Measurements from ENCODE around the gene COL28A1.

COL28A1 gene

GRCh38 chr7:7317850-7318249 lies 217.8 kb downstream of the COL28A1 start:
- FAIRE-seq (no peak), DNase-seq (ENCODE audit: insufficient read length) (no peak)
- TF ChIP-seq POLR2A (IDR thresholded peaks at IDR 0.05; ENCODE audit: low read depth, low read length) (no peak), POLR2AphosphoS5 (IDR thresholded peaks at IDR 0.05; ENCODE audit: low read depth, low read length) (no peak), TAF1 (IDR thresholded peaks at IDR 0.05; ENCODE audit: borderline replicate concordance, low read depth, low read length) (no peak)

GRCh38 chr7:7315851-7316250 lies 219.8 kb downstream of the COL28A1 start:
- TF ChIP-seq POLR2A (IDR thresholded peaks at IDR 0.05; ENCODE audit: low read depth, low read length): no peak
- no peak for TF ChIP-seq TAF1 (IDR thresholded peaks at IDR 0.05; ENCODE audit: borderline replicate concordance, low read depth, low read length)
- no peak for TF ChIP-seq POLR2AphosphoS5 (IDR thresholded peaks at IDR 0.05; ENCODE audit: low read depth, low read length)
- DNase-seq (ENCODE audit: insufficient read length) (no peak), FAIRE-seq (no peak)

- DNase-seq (ENCODE audit: insufficient read length) (no peak), FAIRE-seq (no peak)
- TF ChIP-seq TAF1 (IDR thresholded peaks at IDR 0.05; ENCODE audit: borderline replicate concordance, low read depth, low read length): no peak
- no peak for TF ChIP-seq POLR2A (IDR thresholded peaks at IDR 0.05; ENCODE audit: low read depth, low read length)
- no peak for TF ChIP-seq POLR2AphosphoS5 (IDR thresholded peaks at IDR 0.05; ENCODE audit: low read depth, low read length)
Observed at GRCh38 chr7:7312323-7312722, 223.3 kb downstream of the COL28A1 start.

GRCh38 chr7:7311001-7311400 lies 224.7 kb downstream of the COL28A1 start:
- FAIRE-seq: no peak
- TF ChIP-seq POLR2A (IDR thresholded peaks at IDR 0.05; ENCODE audit: low read depth, low read length): no peak
- TF ChIP-seq TAF1 (IDR thresholded peaks at IDR 0.05; ENCODE audit: borderline replicate concordance, low read depth, low read length): no peak
- TF ChIP-seq POLR2AphosphoS5 (IDR thresholded peaks at IDR 0.05; ENCODE audit: low read depth, low read length): no peak

GRCh38 chr7:7309203-7309602 lies 226.5 kb downstream of the COL28A1 start:
- DNase-seq (ENCODE audit: insufficient read length) (no peak), FAIRE-seq (no peak)
- TF ChIP-seq TAF1 (IDR thresholded peaks at IDR 0.05; ENCODE audit: borderline replicate concordance, low read depth, low read length): no peak
- no peak for TF ChIP-seq POLR2AphosphoS5 (IDR thresholded peaks at IDR 0.05; ENCODE audit: low read depth, low read length)

More at GRCh38 chr7:7311001-7311400, 224.7 kb downstream of the COL28A1 start:
- DNase-seq (ENCODE audit: insufficient read length): no peak

Measured in GM12892 (cell line).